SK-N-SH (cell line): ENCODE results near the gene ITGA8. TPM values are rescaled to one million over a fixed set of nuclear protein-coding genes. Genes with fewer than 3 reads are reported as not detected.

Source experiments
- CTCF ChIA-PET: fragments of 300-600, 350-600 bp; formaldehyde crosslinking; extraction: SDS; loops from one replicate; lab custom pipeline; 2021; lab: Yijun Ruan, JAX
- POLR2A ChIA-PET: fragments of 350-600 bp; sonication (Branson Sonifier 250); formaldehyde crosslinking; extraction: SDS; loops from one replicate; lab custom pipeline; 2020; ENCODE audit warnings: antibody characterized with exemption, inconsistent platforms; lab: Yijun Ruan, JAX
- DNase-seq: peaks from one replicate; pipeline ENCODE4 v3.0.0; 2012
- H2AFZ ChIP-seq: fragments of 200-600 bp; sonication (generic); 2 replicates; pipeline ENCODE4 v1.8.1; 2016; ENCODE audit warnings: antibody characterized with exemption, mild to moderate bottlenecking, low read depth
- H3F3A ChIP-seq: fragments of 200-600 bp; sonication (generic); replicated peaks from 2 replicates; pipeline ENCODE3; 2016; ENCODE audit warnings: antibody characterized with exemption, mild to moderate bottlenecking; ENCODE audit not compliant: insufficient read depth
- H3K27ac ChIP-seq, 2 experiments: fragments of 200-500 bp in 1 of 2; fragments of 200-600 bp in 1 of 2; sonication (Bioruptor generic) in 1 of 2; sonication (generic), shearing (Covaris generic) in 1 of 2; 2 replicates each; pipeline versions ENCODE4 v1.5.1 to v1.6.1; 2014 to 2016; ENCODE audit warnings: low read depth in 2 of 2, inconsistent platforms in 1 of 2, low read length in 1 of 2, mild to moderate bottlenecking in 1 of 2, mixed read lengths in 1 of 2
- H3K27me3 ChIP-seq: fragments of 200-600 bp; sonication (generic), shearing (Covaris generic); 2 replicates; pipeline ENCODE4 v1.6.1; 2016; ENCODE audit warnings: mixed run types; ENCODE audit not compliant: insufficient read depth
- H3K36me3 ChIP-seq, 2 experiments: fragments of 200-500 bp in 1 of 2; fragments of 200-600 bp in 1 of 2; sonication (Bioruptor generic) in 1 of 2; sonication (generic) in 1 of 2; replicated peaks in 1 of 2; 2 replicates each; pipeline versions ENCODE3 to v1.5.1; 2014 to 2016; ENCODE audit warnings: low read length in 1 of 2, mild to moderate bottlenecking in 1 of 2; ENCODE audit not compliant: insufficient read depth in 2 of 2, control insufficient read depth in 1 of 2
- H3K4me1 ChIP-seq, 2 experiments: fragments of 200-500 bp in 1 of 2; fragments of 200-600 bp in 1 of 2; sonication (Bioruptor generic) in 1 of 2; sonication (generic), shearing (Covaris generic) in 1 of 2; 2 replicates each; pipeline versions ENCODE4 v1.5.1 to v1.6.1; 2014 to 2016; ENCODE audit warnings: low read depth in 1 of 2, low read length in 1 of 2, mixed run types in 1 of 2; ENCODE audit not compliant: insufficient read depth in 2 of 2, control insufficient read depth in 1 of 2
- H3K4me2 ChIP-seq: fragments of 200-600 bp; sonication (generic), shearing (Covaris generic); 2 replicates; pipeline ENCODE4 v1.6.1; 2017; ENCODE audit warnings: mixed run types
- H3K4me3 ChIP-seq, 2 experiments: fragments of 200-500 bp in 1 of 2; fragments of 200-600 bp in 1 of 2; sonication (Bioruptor generic) in 1 of 2; sonication (generic), shearing (Covaris generic) in 1 of 2; 2 replicates each; pipeline versions ENCODE4 v1.5.1 to v1.8.1; 2014 to 2016; ENCODE audit warnings: low read depth in 2 of 2, inconsistent platforms in 1 of 2, low read length in 1 of 2, mild to moderate bottlenecking in 1 of 2, mixed read lengths in 1 of 2, moderate library complexity in 1 of 2
- H3K79me2 ChIP-seq: fragments of 200-600 bp; sonication (generic); 2 replicates; pipeline ENCODE4 v1.8.1; 2017; ENCODE audit warnings: mild to moderate bottlenecking; ENCODE audit not compliant: insufficient read depth
- H3K9ac ChIP-seq: fragments of 200-600 bp; sonication (generic); 2 replicates; pipeline ENCODE4 v1.6.1; 2017; ENCODE audit warnings: mixed run types
- H3K9me2 ChIP-seq: fragments of 200-600 bp; sonication (generic); 2 replicates; pipeline ENCODE4 v1.6.1; 2017; ENCODE audit warnings: mixed run types
- H3K9me3 ChIP-seq: fragments of 200-600 bp; sonication (generic); 2 replicates; pipeline ENCODE4 v1.6.1; 2017; ENCODE audit warnings: mixed run types, mild to moderate bottlenecking, moderate library complexity
- H4K20me1 ChIP-seq: fragments of 200-600 bp; sonication (generic); 2 replicates; pipeline ENCODE4 v1.6.1; 2017; ENCODE audit warnings: mild to moderate bottlenecking, mixed run types; ENCODE audit not compliant: insufficient read depth
- CHD2 ChIP-seq: fragments of 150-350 bp; IDR thresholded peaks from 2 replicates; pipeline ENCODE4 v1.6.1; 2018; ENCODE audit warnings: low read length; ENCODE audit not compliant: partially characterized antibody
- ELF1 ChIP-seq: IDR thresholded peaks from 2 replicates; pipeline ENCODE4 v1.4.0; 2012
- EP300 ChIP-seq, 2 experiments: IDR thresholded peaks; 2 replicates each; pipeline versions ENCODE4 v1.4.0 to v1.6.1; 2012; ENCODE audit warnings: borderline replicate concordance in 1 of 2, low read depth in 1 of 2, low read length in 1 of 2
- JUND ChIP-seq: IDR thresholded peaks from 2 replicates; pipeline ENCODE4 v1.4.0; 2012
- MEF2A ChIP-seq: IDR thresholded peaks from 2 replicates; pipeline ENCODE4 v1.4.0; 2012; ENCODE audit warnings: low read depth, borderline replicate concordance
- MXI1 ChIP-seq: IDR thresholded peaks from 2 replicates; pipeline ENCODE4 v1.6.1; 2012; ENCODE audit warnings: mild to moderate bottlenecking, low read depth, low read length, improper control_type of control experiment
- NFIC ChIP-seq: IDR thresholded peaks from 2 replicates; pipeline ENCODE4 v1.4.0; 2012; ENCODE audit warnings: borderline replicate concordance
- NRF1 ChIP-seq: IDR thresholded peaks from 2 replicates; pipeline ENCODE4 v1.6.1; 2012; ENCODE audit warnings: low read depth, mild to moderate bottlenecking, low read length
- POLR2AphosphoS5 ChIP-seq: IDR thresholded peaks from 2 replicates; pipeline ENCODE4 v1.6.1; 2012; ENCODE audit warnings: low read depth, low read length
- RCOR1 ChIP-seq: fragments of 150-350 bp; IDR thresholded peaks from 2 replicates; pipeline ENCODE4 v1.6.1; 2017; ENCODE audit warnings: antibody characterized with exemption, low read length
- RFX5 ChIP-seq: IDR thresholded peaks from 2 replicates; pipeline ENCODE4 v1.6.1; 2012; ENCODE audit warnings: mild to moderate bottlenecking, improper control_type of control experiment, low read length
- RXRA ChIP-seq: IDR thresholded peaks from 2 replicates; pipeline ENCODE4 v1.4.0; 2012; ENCODE audit warnings: low read depth, mild to moderate bottlenecking, borderline replicate concordance
- SMC3 ChIP-seq: IDR thresholded peaks from 2 replicates; pipeline ENCODE4 v1.6.1; 2012; ENCODE audit warnings: low read depth, low read length, improper control_type of control experiment
- TAF1 ChIP-seq: IDR thresholded peaks from 2 replicates; pipeline ENCODE4 v1.6.1; 2012; ENCODE audit warnings: low read depth, mild to moderate bottlenecking, low read length, moderate library complexity, borderline replicate concordance
- TEAD4 ChIP-seq: IDR thresholded peaks from 2 replicates; pipeline ENCODE4 v1.4.0; 2012; ENCODE audit warnings: mild to moderate bottlenecking, borderline replicate concordance; ENCODE audit not compliant: insufficient read depth
- ZBTB33 ChIP-seq: IDR thresholded peaks from 2 replicates; pipeline ENCODE4 v1.4.0; 2012; ENCODE audit warnings: low read depth, borderline replicate concordance
- WGBS: methylation state at CpG from one replicate; pipeline ENCODE4 v1.1.6; 2017; ENCODE audit warnings: low lambda C conversion rate; 5-methylcytosine and 5-hydroxymethylcytosine counted together
- polyA plus RNA-seq, 3 experiments: library from polyadenylated mRNA; depleted of rRNA; stranded (reverse); fragments of >200 nt; gene quantifications; 2 replicates each; pipeline ENCODE4 v1.2.3, GENCODE V29; 2012
- TF ChIP-seq, protein P1 (sequence below): fragments of 200-600 bp; sonication (generic); IDR thresholded peaks from 2 replicates; pipeline ENCODE4 v1.6.1; 2017; ENCODE audit warnings: antibody characterized with exemption, mild to moderate bottlenecking, moderate library complexity
- TF ChIP-seq, protein P2 (sequence below): fragments of 150-350 bp; IDR thresholded peaks from 2 replicates; pipeline ENCODE4 v1.6.1; 2017; ENCODE audit warnings: antibody characterized with exemption, low read length, low read depth, borderline replicate concordance

ITGA8 gene
- polyA plus RNA-seq, 1 of the 3 experiments (the other 2 are of a cell fraction), result not detected

- ChIA-PET CTCF (no interaction called here), POLR2A (no interaction called here)
- Histone ChIP-seq H3K4me3 (no peak overlapping the region), H3K9me3 (no peaks in the 10 kb centered on the region), H2AFZ (no peak overlapping the region), H4K20me1 (no peaks in the 10 kb centered on the region), H3K9me2 (no peaks in the 10 kb centered on the region), H3K27ac (no peak overlapping the region), H3K9ac (no peak overlapping the region), H3K4me1 (no peaks in the 10 kb centered on the region), H3K27me3 (no peaks in the 10 kb centered on the region), H3K36me3 (no peaks in the 10 kb centered on the region), H3F3A (no peaks in the 10 kb centered on the region), H3K4me2 (no peak overlapping the region), H3K79me2 (no peaks in the 10 kb centered on the region)
- 61% methylated on average over 12 of the region's 12 CpGs for WGBS
- TF ChIP-seq SMC3 (no peak), JUND (no peak), ELF1 (no peak), RXRA (no peak), TEAD4 (no peak), NFIC (no peak), NRF1 (no peak), ZBTB33 (no peak)
- TF ChIP-seq, protein P1, sequence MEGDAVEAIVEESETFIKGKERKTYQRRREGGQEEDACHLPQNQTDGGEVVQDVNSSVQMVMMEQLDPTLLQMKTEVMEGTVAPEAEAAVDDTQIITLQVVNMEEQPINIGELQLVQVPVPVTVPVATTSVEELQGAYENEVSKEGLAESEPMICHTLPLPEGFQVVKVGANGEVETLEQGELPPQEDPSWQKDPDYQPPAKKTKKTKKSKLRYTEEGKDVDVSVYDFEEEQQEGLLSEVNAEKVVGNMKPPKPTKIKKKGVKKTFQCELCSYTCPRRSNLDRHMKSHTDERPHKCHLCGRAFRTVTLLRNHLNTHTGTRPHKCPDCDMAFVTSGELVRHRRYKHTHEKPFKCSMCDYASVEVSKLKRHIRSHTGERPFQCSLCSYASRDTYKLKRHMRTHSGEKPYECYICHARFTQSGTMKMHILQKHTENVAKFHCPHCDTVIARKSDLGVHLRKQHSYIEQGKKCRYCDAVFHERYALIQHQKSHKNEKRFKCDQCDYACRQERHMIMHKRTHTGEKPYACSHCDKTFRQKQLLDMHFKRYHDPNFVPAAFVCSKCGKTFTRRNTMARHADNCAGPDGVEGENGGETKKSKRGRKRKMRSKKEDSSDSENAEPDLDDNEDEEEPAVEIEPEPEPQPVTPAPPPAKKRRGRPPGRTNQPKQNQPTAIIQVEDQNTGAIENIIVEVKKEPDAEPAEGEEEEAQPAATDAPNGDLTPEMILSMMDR, result no peak
- no peak for DNase-seq
Observed at GRCh38 chr10:15695852-15696251, 23.9 kb downstream of the ITGA8 start.

- CTCF ChIA-PET, result no interaction called here
- POLR2A ChIA-PET, result no interaction called here
- no peaks in the 10 kb centered on the region for H3K36me3 ChIP-seq
- no peak overlapping the region for H3K4me3 ChIP-seq
- no peaks in the 10 kb centered on the region for H3K4me1 ChIP-seq
- H3K27ac ChIP-seq, result no peak overlapping the region
- no peaks in the 10 kb centered on the region for H3K27me3 ChIP-seq
- no peak overlapping the region for H3K4me2 ChIP-seq
- H3K9me2 ChIP-seq, result no peaks in the 10 kb centered on the region
- H4K20me1 ChIP-seq, result no peaks in the 10 kb centered on the region
- no peak overlapping the region for H2AFZ ChIP-seq
- DNase-seq, result no peak
- 20% methylated on average over 3 of the region's 5 CpGs for WGBS
- H3K79me2 ChIP-seq, result no peaks in the 10 kb centered on the region
- H3K9ac ChIP-seq, result no peak overlapping the region
- H3K9me3 ChIP-seq, result no peaks in the 10 kb centered on the region
- TF ChIP-seq CHD2 (no peak), RXRA (no peak), MEF2A (no peak), POLR2AphosphoS5 (no peak), EP300 (IDR thresholded peaks at IDR 0.05; ENCODE audit: borderline replicate concordance in 1 of 2, low read depth in 1 of 2, low read length in 1 of 2) (no peak), MXI1 (no peak), RCOR1 (no peak), TAF1 (no peak), RFX5 (no peak), TEAD4 (no peak), ZBTB33 (no peak)
- TF ChIP-seq, protein P2, sequence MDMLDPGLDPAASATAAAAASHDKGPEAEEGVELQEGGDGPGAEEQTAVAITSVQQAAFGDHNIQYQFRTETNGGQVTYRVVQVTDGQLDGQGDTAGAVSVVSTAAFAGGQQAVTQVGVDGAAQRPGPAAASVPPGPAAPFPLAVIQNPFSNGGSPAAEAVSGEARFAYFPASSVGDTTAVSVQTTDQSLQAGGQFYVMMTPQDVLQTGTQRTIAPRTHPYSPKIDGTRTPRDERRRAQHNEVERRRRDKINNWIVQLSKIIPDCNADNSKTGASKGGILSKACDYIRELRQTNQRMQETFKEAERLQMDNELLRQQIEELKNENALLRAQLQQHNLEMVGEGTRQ, result no peak
- H3F3A ChIP-seq, result no peaks in the 10 kb centered on the region
Observed at GRCh38 chr10:15690031-15690430, 29.7 kb downstream of the ITGA8 start.
